GM19438 (cell line): Measurements from ENCODE around the gene OR10A2.
"Not testable (repeated sequence)": the region's sequence is repeated elsewhere in the genome, so short reads cannot be mapped to it uniquely, and the experiment has no call there.

Experiments
- ATAC-seq: cut with Tn5 transposase; IDR thresholded peaks from one replicate; pipeline ENCODE4 v1.9.1; 2021; ENCODE audit warnings: low read depth; ENCODE audit not compliant: unreplicated experiment

OR10A2 gene

GRCh38 chr11:6862961-6863360, at the start of gene OR10A2:
Gene OR10A2 (plus strand): TSS chr11:6863057. CDS start chr11:6869755, 6,698 bp downstream.
- no peak for ATAC-seq

- no peak for ATAC-seq
These were observed 49.2 kb upstream of the OR10A2 start for GRCh38 chr11:6813656-6814055.

- no peak for ATAC-seq
These were observed 45.2 kb upstream of the OR10A2 start for GRCh38 chr11:6817694-6818093.

- ATAC-seq: no peak
These were observed 43.9 kb upstream of the OR10A2 start for GRCh38 chr11:6818967-6819366.

GRCh38 chr11:6824136-6824823, 38.6 kb upstream of the OR10A2 start:
- ATAC-seq: no peak

GRCh38 chr11:6825231-6825744, 37.6 kb upstream of the OR10A2 start:
- no peak for ATAC-seq

- no peak for ATAC-seq
These were observed 34.8 kb upstream of the OR10A2 start for GRCh38 chr11:6828103-6828502.

GRCh38 chr11:6833356-6833755, 29.5 kb upstream of the OR10A2 start:
- ATAC-seq: no peak

- ATAC-seq: no peak
These were observed 28.8 kb upstream of the OR10A2 start for GRCh38 chr11:6834021-6834420.

GRCh38 chr11:6841694-6842093, 21.2 kb upstream of the OR10A2 start:
- no peak for ATAC-seq

- no peak for ATAC-seq
These were observed 19.2 kb upstream of the OR10A2 start for GRCh38 chr11:6843670-6844069.

GRCh38 chr11:6844356-6844755, 18.5 kb upstream of the OR10A2 start:
- no peak for ATAC-seq

- no peak for ATAC-seq
These were observed 17.5 kb upstream of the OR10A2 start, which contains the start of gene OR10A5 for GRCh38 chr11:6845383-6845782. Gene OR10A5 (plus strand): TSS chr11:6845683. CDS start chr11:6845683, 0 bp downstream.

- ATAC-seq: no peak
These were observed 12.3 kb upstream of the OR10A2 start for GRCh38 chr11:6850526-6850925.

- not testable (repeated sequence) for ATAC-seq
These were observed 8.1 kb upstream of the OR10A2 start for GRCh38 chr11:6854801-6855200.

GRCh38 chr11:6855971-6856541, 6.8 kb upstream of the OR10A2 start:
- ATAC-seq: no peak

GRCh38 chr11:6856871-6857270, 6.0 kb upstream of the OR10A2 start:
- no peak for ATAC-seq

GRCh38 chr11:6864438-6864837, 1.6 kb downstream of the OR10A2 start:
- no peak for ATAC-seq

- no peak for ATAC-seq
These were observed 8.4 kb downstream of the OR10A2 start for GRCh38 chr11:6871278-6871677.

- ATAC-seq: no peak
These were observed 12.9 kb downstream of the OR10A2 start for GRCh38 chr11:6875761-6876160.

GRCh38 chr11:6876325-6876724, 13.5 kb downstream of the OR10A2 start, which contains the start of gene OR10A4:
Gene OR10A4 (plus strand): TSS chr11:6876625. CDS start chr11:6876648, 23 bp downstream.
- ATAC-seq: no peak

GRCh38 chr11:6876914-6877313, 14.1 kb downstream of the OR10A2 start:
- ATAC-seq: no peak
